Endothelial cell of umbilical vein (primary cell): ENCODE results near the gene PGGHG. TPM values are rescaled to one million over a fixed set of nuclear protein-coding genes. Genes with fewer than 3 reads are reported as not detected.
"Not testable (repeated sequence)": the region's sequence is repeated elsewhere in the genome, so short reads cannot be mapped to it uniquely, and the experiment has no call there.

ENCODE experiments used
- BruUV-seq: library from RNA; stranded (reverse); fragments of 400-500 nt; replicated peaks from 2 replicates; lab custom pipeline; 2021; lab: Mats Ljungman, UMichigan
- CTCF ChIA-PET: fragments of 300-600, 350-600 bp; sonication (Branson Sonifier 250); formaldehyde crosslinking; loops from one replicate; lab custom pipeline; 2021; ENCODE audit warnings: antibody characterized with exemption, inconsistent platforms; lab: Charles Lee
- POLR2A ChIA-PET: fragments of 300-600, 350-600 bp; sonication (Branson Sonifier 250); formaldehyde crosslinking; loops from one replicate; lab custom pipeline; 2021; ENCODE audit warnings: antibody characterized with exemption, inconsistent platforms; lab: Charles Lee
- DNase-seq: peaks from one replicate; pipeline ENCODE4 v3.0.0-alpha.2; 2011; ENCODE audit warnings: low read depth, low spot score
- FAIRE-seq: peaks from 2 replicates; lab custom pipeline; 2011; peaks lifted over from hg19 to GRCh38; lab: Jason Lieb, UNC
- H2AFZ ChIP-seq: 2 replicates; pipeline ENCODE4 v1.6.0; 2012; ENCODE audit warnings: low read depth, low read length, control low read depth, inconsistent platforms
- H3K27ac ChIP-seq: 2 replicates; pipeline ENCODE4 v1.5.1; 2011; ENCODE audit warnings: low read depth, mild to moderate bottlenecking, control low read depth, low read length, moderate library complexity; ENCODE audit not compliant: insufficient read depth
- H3K27me3 ChIP-seq, 2 experiments: 2 replicates each; pipeline versions ENCODE4 v1.6.0 to v1.6.1; 2011; ENCODE audit warnings: low read length in 2 of 2, mixed read lengths in 1 of 2; ENCODE audit not compliant: control insufficient read depth in 2 of 2, insufficient read depth in 2 of 2
- H3K36me3 ChIP-seq, 2 experiments: 2 replicates in 1 of 2; 3 replicates in 1 of 2; pipeline ENCODE4 v1.5.1; 2011; ENCODE audit warnings: low read length in 2 of 2, mild to moderate bottlenecking in 1 of 2, moderate library complexity in 1 of 2; ENCODE audit not compliant: control insufficient read depth in 2 of 2, insufficient read depth in 2 of 2; ENCODE audit errors: extremely low read depth in 1 of 2
- H3K4me1 ChIP-seq: 3 replicates; pipeline ENCODE4 v1.5.1; 2011; ENCODE audit warnings: mild to moderate bottlenecking, low read length; ENCODE audit not compliant: control insufficient read depth, insufficient read depth; ENCODE audit errors: extremely low read depth
- H3K4me2 ChIP-seq: 2 replicates; pipeline ENCODE4 v1.6.1; 2011; ENCODE audit warnings: low read length, control low read depth, mixed read lengths; ENCODE audit not compliant: insufficient read depth
- H3K4me3 ChIP-seq, 3 experiments: fragments of 200-600 bp in 1 of 3; sonication (generic), shearing (Covaris generic) in 1 of 3; replicated peaks in 1 of 3; 2 replicates each; pipeline ENCODE4 v1.5.1; 2011 to 2016; ENCODE audit warnings: control low read depth in 3 of 3, low read length in 3 of 3, mild to moderate bottlenecking in 2 of 3, inconsistent platforms in 1 of 3, low read depth in 1 of 3, moderate library complexity in 1 of 3; ENCODE audit not compliant: insufficient read depth in 1 of 3
- H3K79me2 ChIP-seq: 2 replicates; pipeline ENCODE4 v1.6.0; 2012; ENCODE audit warnings: low read length, inconsistent platforms; ENCODE audit not compliant: control insufficient read depth, insufficient read depth
- H3K9ac ChIP-seq: replicated peaks from 2 replicates; pipeline ENCODE3; 2011; ENCODE audit warnings: low read length, control low read depth; ENCODE audit not compliant: insufficient read depth; ENCODE audit errors: extremely low read depth
- H3K9me1 ChIP-seq: replicated peaks from 3 replicates; pipeline ENCODE4 v1.6.0; 2011; ENCODE audit warnings: mild to moderate bottlenecking, low read length; ENCODE audit not compliant: control insufficient read depth, insufficient read depth; ENCODE audit errors: extremely low read depth
- H3K9me3 ChIP-seq: replicated peaks from 2 replicates; pipeline ENCODE4 v1.5.1; 2012; ENCODE audit warnings: low read length, inconsistent platforms; ENCODE audit not compliant: control insufficient read depth, insufficient read depth
- H4K20me1 ChIP-seq: replicated peaks from 2 replicates; pipeline ENCODE3; 2011; ENCODE audit warnings: mild to moderate bottlenecking, low read length; ENCODE audit not compliant: control insufficient read depth, insufficient read depth; ENCODE audit errors: extremely low read depth
- EZH2 ChIP-seq: IDR thresholded peaks from 2 replicates; pipeline ENCODE4 v1.6.1; 2012; ENCODE audit warnings: borderline replicate concordance, low read depth, mild to moderate bottlenecking, moderate library complexity, low read length, inconsistent platforms; ENCODE audit not compliant: severe bottlenecking
- FOS ChIP-seq: IDR thresholded peaks from 2 replicates; pipeline ENCODE4 v1.6.1; 2011; ENCODE audit warnings: mild to moderate bottlenecking, low read length, moderate library complexity, borderline replicate concordance; ENCODE audit not compliant: insufficient read depth
- GATA2 ChIP-seq: IDR thresholded peaks from 2 replicates; pipeline ENCODE4 v1.7.0; 2011; ENCODE audit warnings: low read depth, mild to moderate bottlenecking, moderate library complexity, mixed read lengths, low read length; ENCODE audit not compliant: insufficient read length, insufficient read depth
- JUN ChIP-seq: IDR thresholded peaks from 2 replicates; pipeline ENCODE4 v1.6.1; 2011; ENCODE audit warnings: borderline replicate concordance, low read depth; ENCODE audit not compliant: insufficient read length, insufficient read depth
- MYC ChIP-seq: IDR thresholded peaks from one replicate; pipeline ENCODE4 v1.6.1; 2011; ENCODE audit warnings: mild to moderate bottlenecking, low read depth, low read length
- POLR2A ChIP-seq: IDR thresholded peaks from 2 replicates; pipeline ENCODE4 v1.6.1; 2012; ENCODE audit warnings: low read depth, mild to moderate bottlenecking, control low read depth, low read length
- POLR2AphosphoS5 ChIP-seq: IDR thresholded peaks from 2 replicates; pipeline ENCODE4 v1.6.1; 2012; ENCODE audit warnings: low read depth, mild to moderate bottlenecking, control low read depth, low read length, moderate library complexity; ENCODE audit not compliant: insufficient read depth
- dilution Hi-C: fragments of 300-500 bp; cut with MboI; formaldehyde crosslinking; loops from one replicate; pipeline ENCODE4 v1.15.0; 2019; ENCODE audit warnings: low sequenced_read_pairs; ENCODE audit not compliant: extremely low pct_ligation_motif_present
- intact Hi-C: fragments of 100-400 bp; cut with micrococcal nuclease; formaldehyde crosslinking; loops from one replicate; pipeline ENCODE4 v1.10.0; 2022
- polyA plus RNA-seq, 4 experiments: library from polyadenylated mRNA; depleted of rRNA in 3 of 4; stranded (reverse) in 3 of 4; unstranded in 1 of 4; fragments of >200 nt; gene quantifications; 2 replicates each; pipeline versions ENCODE4 v1.2.1 to v1.2.3, GENCODE V29; 2011 to 2012; ENCODE audit warnings: missing spikeins in 1 of 4
- total RNA-seq: library from RNA; stranded (reverse); gene quantifications from 2 replicates; pipeline ENCODE4 v1.2.3, GENCODE V29; 2021
- TF ChIP-seq, protein P1 (sequence below): IDR thresholded peaks from 2 replicates; pipeline ENCODE4 v1.6.1; 2011; ENCODE audit not compliant: insufficient read depth, insufficient read length
- TF ChIP-seq, protein P2 (sequence below), 2 donors: IDR thresholded peaks; 1 replicate in 1 of 2; 2 replicates in 1 of 2; pipeline ENCODE4 v1.5.1; 2011; ENCODE audit warnings: low read length in 2 of 2, mild to moderate bottlenecking in 2 of 2, moderate library complexity in 2 of 2, control low read depth in 1 of 2, inconsistent platforms in 1 of 2, low read depth in 1 of 2; ENCODE audit not compliant: insufficient read depth in 1 of 2; ENCODE audit errors: extremely low read depth in 1 of 2

Gene PGGHG
- total and polyA plus RNA-seq, 2 donors (not counting 3 experiments of a cell fraction or from before 2014, with no cell fraction given) = 31.6 to 42.4 TPM

DNA sequence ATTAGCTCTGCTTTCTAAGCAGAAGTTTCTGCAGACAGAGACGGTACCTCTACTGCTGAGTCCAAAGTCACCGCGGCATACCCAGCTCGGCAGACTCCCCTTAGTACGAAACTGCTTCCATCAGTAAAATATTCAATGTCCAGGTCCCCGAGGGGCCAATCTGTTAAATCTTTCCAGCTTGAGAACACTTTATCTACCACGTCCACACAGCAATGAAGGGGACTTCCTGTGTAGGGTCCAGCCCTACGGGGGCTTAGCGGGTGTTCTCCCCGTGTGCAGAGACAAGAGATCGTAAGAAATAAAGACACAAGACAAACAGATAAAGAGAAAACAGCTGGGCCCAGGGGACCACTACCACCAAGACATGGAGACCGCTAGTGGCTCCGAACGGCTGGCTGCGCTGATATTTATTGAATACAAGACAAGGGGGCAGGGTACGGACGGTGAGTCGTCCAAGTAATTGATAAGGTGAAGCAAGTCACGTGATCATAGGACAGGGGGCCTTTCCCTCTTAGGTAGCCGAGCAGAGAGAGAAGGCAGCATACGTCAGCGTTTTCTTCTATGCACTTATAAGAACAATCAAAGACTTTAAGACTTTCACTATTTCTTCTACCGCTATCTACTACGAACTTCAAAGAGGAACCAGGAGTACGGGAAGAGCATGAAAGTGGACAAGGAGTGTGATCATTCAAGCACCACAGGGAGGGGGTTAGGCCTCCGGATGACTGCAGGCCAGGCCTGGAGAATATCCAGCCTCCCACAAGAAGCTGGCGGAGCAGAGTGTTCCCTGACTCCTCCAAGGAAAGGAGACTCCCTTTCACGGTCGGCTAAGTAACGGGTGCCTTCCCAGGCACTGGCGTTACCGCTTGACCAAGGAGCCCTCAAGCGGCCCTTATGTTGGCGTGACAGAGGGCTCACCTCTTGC is 35.9 kb downstream of the PGGHG start:
- H3K4me3 ChIP-seq, H4K20me1 ChIP-seq, FAIRE-seq, BruUV-seq, H3K9me3 ChIP-seq, intact Hi-C loops, H3K9ac ChIP-seq, H3K79me2 ChIP-seq, H3K9me1 ChIP-seq, H2AFZ ChIP-seq, POLR2A ChIA-PET, H3K36me3 ChIP-seq, DNase-seq, H3K27me3 ChIP-seq, H3K4me2 ChIP-seq, dilution Hi-C loops, H3K27ac ChIP-seq: not testable (repeated sequence)
- peaks cover 15% of the 10 kb centered on the region for H3K4me1 ChIP-seq
- CTCF ChIA-PET = interaction anchor here (0.5 kb wide), 1 partner anchor 34 kb away, joined by 3 read pairs; no protein-coding TSS in a partner anchor

DNA sequence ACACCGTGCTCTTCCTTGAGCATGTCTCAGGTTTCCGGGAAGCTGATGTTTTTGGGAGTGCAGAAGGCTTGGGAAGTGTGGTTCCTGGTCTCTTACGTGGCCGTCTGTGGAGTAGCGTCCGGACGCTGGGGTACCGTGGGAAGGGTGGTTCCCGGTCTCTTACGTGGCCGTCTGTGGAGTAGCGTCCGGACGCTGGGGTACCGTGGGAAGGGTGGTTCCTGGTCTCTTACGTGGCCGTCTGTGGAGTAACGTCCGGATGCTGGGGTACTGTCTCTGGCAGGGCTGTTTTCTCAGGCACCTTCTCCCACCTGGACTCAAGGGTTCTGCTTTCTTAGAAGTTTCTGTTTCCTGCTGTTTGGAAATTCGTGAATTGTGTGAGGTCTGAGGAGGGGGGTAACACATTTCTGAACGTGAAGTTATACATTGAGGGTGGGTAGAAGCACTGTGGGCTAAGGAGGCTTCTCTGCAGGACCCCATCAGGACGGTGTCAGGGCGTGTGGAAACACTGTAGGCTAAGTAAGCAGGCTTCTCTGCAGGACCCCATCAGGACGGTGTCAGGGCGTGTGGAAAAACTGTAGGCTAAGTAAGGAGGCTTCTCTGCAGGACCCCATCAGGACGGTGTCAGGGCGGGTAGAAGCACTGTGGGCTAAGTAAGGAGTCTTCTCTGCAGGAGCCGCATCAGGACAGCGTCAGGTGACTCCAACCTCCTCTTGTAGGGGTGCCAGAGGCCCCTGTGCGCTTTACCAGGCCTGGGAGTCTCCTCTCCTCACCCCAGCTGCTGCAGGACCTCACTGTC is 37.1 kb downstream of the PGGHG start:
- no peaks in the 10 kb centered on the region for H3K9me1 ChIP-seq
- dilution Hi-C loops = no loop called here
- CTCF ChIA-PET = interaction anchor here (0.5 to 1.3 kb wide), 3 partner anchors 21 to 33 kb away, joined by 3 to 4 read pairs (median 3); no protein-coding TSS in a partner anchor
- FAIRE-seq = peak; percentile 35
- peaks cover 15% of the 10 kb centered on the region for H3K4me1 ChIP-seq
- H3K4me2 ChIP-seq = no peak overlapping the region
- H3K27me3 ChIP-seq = no peaks in the 10 kb centered on the region
- no peaks in the 10 kb centered on the region for H3K36me3 ChIP-seq
- no peak for DNase-seq
- no peak overlapping the region for H3K9ac ChIP-seq
- no peaks in the 10 kb centered on the region for H3K79me2 ChIP-seq
- no peak for TF ChIP-seq MYC
- no peak for TF ChIP-seq JUN
- no peak for TF ChIP-seq FOS
- no peak for TF ChIP-seq POLR2A
- TF ChIP-seq, protein P1, sequence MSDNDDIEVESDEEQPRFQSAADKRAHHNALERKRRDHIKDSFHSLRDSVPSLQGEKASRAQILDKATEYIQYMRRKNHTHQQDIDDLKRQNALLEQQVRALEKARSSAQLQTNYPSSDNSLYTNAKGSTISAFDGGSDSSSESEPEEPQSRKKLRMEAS = no peak
- no peak for TF ChIP-seq EZH2
- TF ChIP-seq, protein P2, sequence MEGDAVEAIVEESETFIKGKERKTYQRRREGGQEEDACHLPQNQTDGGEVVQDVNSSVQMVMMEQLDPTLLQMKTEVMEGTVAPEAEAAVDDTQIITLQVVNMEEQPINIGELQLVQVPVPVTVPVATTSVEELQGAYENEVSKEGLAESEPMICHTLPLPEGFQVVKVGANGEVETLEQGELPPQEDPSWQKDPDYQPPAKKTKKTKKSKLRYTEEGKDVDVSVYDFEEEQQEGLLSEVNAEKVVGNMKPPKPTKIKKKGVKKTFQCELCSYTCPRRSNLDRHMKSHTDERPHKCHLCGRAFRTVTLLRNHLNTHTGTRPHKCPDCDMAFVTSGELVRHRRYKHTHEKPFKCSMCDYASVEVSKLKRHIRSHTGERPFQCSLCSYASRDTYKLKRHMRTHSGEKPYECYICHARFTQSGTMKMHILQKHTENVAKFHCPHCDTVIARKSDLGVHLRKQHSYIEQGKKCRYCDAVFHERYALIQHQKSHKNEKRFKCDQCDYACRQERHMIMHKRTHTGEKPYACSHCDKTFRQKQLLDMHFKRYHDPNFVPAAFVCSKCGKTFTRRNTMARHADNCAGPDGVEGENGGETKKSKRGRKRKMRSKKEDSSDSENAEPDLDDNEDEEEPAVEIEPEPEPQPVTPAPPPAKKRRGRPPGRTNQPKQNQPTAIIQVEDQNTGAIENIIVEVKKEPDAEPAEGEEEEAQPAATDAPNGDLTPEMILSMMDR (IDR thresholded peaks at IDR 0.05; ENCODE audit: extremely low read depth in 1 of 2, insufficient read depth in 1 of 2, low read depth in 1 of 2, low read length in 2 of 2) = no peak
- TF ChIP-seq POLR2AphosphoS5 = no peak
- no peak for TF ChIP-seq GATA2
- peak overlapping the region; percentile 59 for H3K27ac ChIP-seq
- no peak overlapping the region for H3K4me3 ChIP-seq
- H2AFZ ChIP-seq = peak overlapping the region; percentile 50
- POLR2A ChIA-PET = no interaction called here
- no peaks in the 10 kb centered on the region for H4K20me1 ChIP-seq
- intact Hi-C loops = loop anchor here (2.0 kb wide), 1 partner anchor 31 kb away; no protein-coding TSS in a partner anchor
- BruUV-seq = no TSS peak
- H3K9me3 ChIP-seq = no peaks in the 10 kb centered on the region
